HG03025 (cell line): ENCODE measurements around the gene CDK6.

Source experiments
- ATAC-seq: cut with Tn5 transposase; IDR thresholded peaks from one replicate; pipeline ENCODE4 v1.9.1; 2021; ENCODE audit warnings: mild to moderate bottlenecking, moderate library complexity; ENCODE audit not compliant: unreplicated experiment, low FRiP score

The CDK6 gene

DNA sequence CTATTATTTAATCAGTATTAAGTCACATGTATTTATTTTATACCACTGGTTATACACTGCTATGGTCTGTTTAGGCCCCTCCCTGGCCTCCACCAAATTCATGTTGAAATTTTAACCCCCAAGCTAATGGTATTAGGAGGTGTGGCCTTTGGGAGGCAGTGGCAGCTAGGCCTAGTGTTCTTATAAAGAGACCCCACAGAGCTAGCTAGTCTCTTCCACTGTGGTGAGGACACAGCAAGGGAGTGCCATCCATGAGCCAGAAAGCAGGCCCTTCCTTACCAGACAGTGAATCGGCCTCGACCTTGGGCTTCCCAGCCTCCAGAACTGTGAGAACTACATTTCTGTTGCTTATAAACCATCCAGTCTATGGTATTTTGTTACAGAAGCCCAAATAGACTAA is 279.1 kb downstream of the CDK6 start:
- no peak for ATAC-seq
